SW 1271 (cell line): Measurements from ENCODE around the gene CSK.
"Not testable (repeated sequence)": the region's sequence is repeated elsewhere in the genome, so short reads cannot be mapped to it uniquely, and the experiment has no call there.

Source experiments
- DNase-seq, 2 experiments: peaks; one replicate each; lab custom pipeline; 2025; lab: John Stamatoyannopoulos, UW

Gene CSK

GRCh38 chr15:74781431-74782258 lies at the start of gene CSK:
TSS of gene CSK (plus strand) at chr15:74782080. CDS start at chr15:74798298, 16,218 bp downstream.
- DNase-seq: peak in 1 of 2 experiments; percentile 52

GRCh38 chr15:74732846-74733245 lies 49.0 kb upstream of the CSK start:
- no peak for DNase-seq

- DNase-seq: no peak
Observed at GRCh38 chr15:74733269-74733668, 48.6 kb upstream of the CSK start.

- no peak for DNase-seq
Observed at GRCh38 chr15:74735305-74735704, 46.6 kb upstream of the CSK start.

- not testable (repeated sequence) for DNase-seq
Observed at GRCh38 chr15:74738239-74738638, 43.6 kb upstream of the CSK start.

- DNase-seq: no peak
Observed at GRCh38 chr15:74742422-74742821, 39.5 kb upstream of the CSK start.

- no peak for DNase-seq
Observed at GRCh38 chr15:74746389-74746788, 35.5 kb upstream of the CSK start.

- DNase-seq: no peak
Observed at GRCh38 chr15:74748322-74748946, 33.4 kb upstream of the CSK start, which contains the start of gene CYP1A2. TSS of gene CYP1A2 (plus strand) at chr15:74748845. CDS start at chr15:74749739, 894 bp downstream.

- DNase-seq: no peak
Observed at GRCh38 chr15:74749832-74750231, 32.0 kb upstream of the CSK start.

GRCh38 chr15:74750751-74751150 lies 31.1 kb upstream of the CSK start:
- no peak for DNase-seq

- DNase-seq: no peak
Observed at GRCh38 chr15:74752011-74752410, 29.9 kb upstream of the CSK start.

GRCh38 chr15:74752531-74752930 lies 29.3 kb upstream of the CSK start:
- no peak for DNase-seq

- no peak for DNase-seq
Observed at GRCh38 chr15:74754593-74755215, 27.2 kb upstream of the CSK start.

GRCh38 chr15:74758736-74759135 lies 23.1 kb upstream of the CSK start:
- DNase-seq: no peak

GRCh38 chr15:74762791-74763150 lies 19.1 kb upstream of the CSK start:
- DNase-seq: no peak

GRCh38 chr15:74763416-74763815 lies 18.5 kb upstream of the CSK start:
- no peak for DNase-seq

- DNase-seq: no peak
Observed at GRCh38 chr15:74767167-74768098, 14.4 kb upstream of the CSK start.

GRCh38 chr15:74768099-74768770 lies 13.6 kb upstream of the CSK start:
- peak in 1 of 2 experiments; percentile 22 for DNase-seq

GRCh38 chr15:74768771-74769342 lies 13.0 kb upstream of the CSK start:
- DNase-seq: peak in 1 of 2 experiments; percentile 35

- DNase-seq: no peak
Observed at GRCh38 chr15:74769463-74770025, 12.3 kb upstream of the CSK start.
